HG03108 (cell line): ENCODE measurements around the gene CNN3.
A peak's percentile ranks its signal among the peaks of the same experiment; 100 is the strongest.

Experiments used
- ATAC-seq: cut with Tn5 transposase; IDR thresholded peaks from one replicate; pipeline ENCODE4 v1.9.1; 2021; ENCODE audit warnings: moderate library complexity; ENCODE audit not compliant: unreplicated experiment

Gene CNN3

GRCh38 chr1:94859174-94859573 lies 67.7 kb downstream of the CNN3 start:
- ATAC-seq: no peak

DNA sequence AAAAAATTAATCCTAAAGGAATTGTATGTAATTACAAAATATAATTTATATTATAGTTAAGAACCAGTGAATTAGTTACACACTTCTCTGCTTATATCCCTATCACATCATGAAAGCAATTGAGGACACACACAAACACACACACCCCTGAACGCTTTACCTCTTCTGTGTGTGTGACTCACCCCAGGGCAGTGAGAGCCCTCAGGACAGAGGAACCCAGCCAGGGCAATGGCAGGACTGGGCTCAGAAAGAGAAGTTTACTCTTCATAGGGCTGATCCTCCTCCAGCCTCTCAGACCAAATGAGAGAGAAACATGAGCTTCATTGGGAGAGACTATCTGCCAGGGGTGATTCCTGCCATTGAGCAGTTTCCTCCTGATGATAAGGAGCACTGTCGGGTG lies 68.6 kb downstream of the CNN3 start:
- no peak for ATAC-seq

DNA sequence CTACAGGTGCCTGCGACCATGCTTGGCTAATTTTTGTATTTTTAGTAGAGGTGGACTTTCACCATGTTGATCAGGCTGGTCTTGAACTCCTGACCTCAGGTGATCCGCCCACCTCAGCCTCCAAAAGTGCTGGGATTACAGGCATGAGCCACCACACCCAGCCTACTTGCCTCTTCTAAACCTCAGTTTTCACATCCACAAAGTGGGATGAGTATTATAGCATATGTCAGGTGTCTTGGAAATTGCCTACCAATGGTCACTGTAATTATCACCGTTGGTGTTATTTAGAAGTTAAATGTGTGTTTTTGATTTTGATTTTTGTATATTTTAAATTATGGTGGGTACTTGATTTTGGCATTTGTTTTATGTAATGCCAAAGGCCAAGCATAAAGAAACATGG lies 70.0 kb downstream of the CNN3 start:
- no peak for ATAC-seq

GRCh38 chr1:94856004-94856403 lies 70.9 kb downstream of the CNN3 start:
- ATAC-seq: no peak

GRCh38 chr1:94855307-94855700 lies 71.6 kb downstream of the CNN3 start:
- ATAC-seq: no peak

DNA sequence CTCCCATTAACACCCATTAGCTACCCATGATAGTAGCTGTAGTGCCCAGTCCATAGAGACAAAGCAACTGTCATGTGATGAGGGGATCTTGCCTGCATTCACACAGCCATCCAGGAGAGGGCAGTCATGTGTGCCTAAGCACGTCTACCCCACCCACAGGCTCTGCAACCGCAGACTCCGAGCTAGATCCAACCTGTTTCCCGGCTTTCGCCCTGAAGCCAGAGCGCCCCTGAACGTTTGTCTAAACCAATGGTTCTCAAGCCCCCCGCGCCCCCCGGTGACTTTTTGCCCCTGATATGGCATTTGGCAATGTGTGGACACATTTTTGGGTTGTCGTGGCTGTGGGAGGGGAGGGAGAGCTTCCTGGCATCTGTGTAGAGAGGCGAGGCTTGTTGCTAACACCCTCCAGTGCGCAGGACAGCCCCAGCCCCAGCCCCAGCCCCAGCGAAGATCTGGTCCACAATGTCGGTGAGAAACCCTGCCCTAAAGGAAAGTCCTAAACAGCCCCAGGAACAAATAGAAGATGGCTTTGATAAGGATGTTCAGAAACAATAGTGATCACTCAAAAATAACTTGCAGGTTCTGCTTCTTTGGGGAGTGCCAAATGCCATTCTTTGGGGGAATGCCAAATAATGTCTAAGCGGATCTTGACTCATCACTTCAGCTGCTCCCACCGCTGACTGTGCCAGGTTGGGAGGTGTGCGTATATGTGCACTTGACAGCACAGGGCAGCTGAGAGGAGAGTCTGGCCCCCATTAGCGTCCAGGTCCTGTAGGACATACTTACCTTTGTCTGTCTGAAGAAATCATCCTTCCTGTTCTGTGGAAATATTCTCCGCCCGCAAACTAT lies 72.2 kb downstream of the CNN3 start:
- peak; percentile 100 for ATAC-seq

DNA sequence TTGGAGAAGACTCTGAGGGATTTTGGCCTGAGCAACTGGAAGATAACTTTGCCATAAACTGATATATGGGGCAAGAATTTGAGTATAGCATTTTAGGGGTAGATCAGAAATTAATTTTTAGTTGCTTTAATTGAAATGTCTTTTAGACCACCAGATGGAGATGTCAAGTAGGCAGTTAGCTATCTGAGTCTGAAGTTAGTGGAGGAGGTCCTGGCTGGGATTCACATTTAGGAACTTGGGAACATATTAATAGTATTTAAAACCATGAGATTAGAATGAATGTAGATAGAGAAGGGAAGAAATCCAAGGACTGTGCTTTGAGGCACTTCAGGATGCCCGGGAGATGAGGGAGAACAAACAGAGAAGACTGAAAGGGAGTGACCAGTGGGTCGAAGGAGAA lies 74.1 kb downstream of the CNN3 start:
- ATAC-seq: no peak

- ATAC-seq: no peak
Measured at GRCh38 chr1:94851571-94851970, 75.3 kb downstream of the CNN3 start.
